NB4 (cell line): Measurements from ENCODE around the gene LCAT.

Experiments used
- CTCF ChIP-seq: IDR thresholded peaks from one replicate; pipeline ENCODE4 v1.5.1; 2012; ENCODE audit warnings: low read depth, low read length
- MAX ChIP-seq: IDR thresholded peaks from 2 replicates; pipeline ENCODE4 v1.6.1; 2011; ENCODE audit warnings: low read depth, low read length
- POLR2A ChIP-seq: IDR thresholded peaks from 2 replicates; pipeline ENCODE4 v1.6.1; 2011; ENCODE audit warnings: mild to moderate bottlenecking; ENCODE audit not compliant: insufficient read length; ENCODE audit errors: extremely low read depth

- TF ChIP-seq CTCF (no peak), POLR2A (no peak), MAX (no peak)
These were observed 34.7 kb downstream of the LCAT start for GRCh38 chr16:67909056-67909742.
